Measurements from ENCODE around the gene NOL12. TPM values are rescaled to one million over a fixed set of nuclear protein-coding genes. Genes with fewer than 3 reads are reported as not detected.
A peak's percentile ranks its signal among the peaks of the same experiment; 100 is the strongest.

NOL12 gene, protein sequence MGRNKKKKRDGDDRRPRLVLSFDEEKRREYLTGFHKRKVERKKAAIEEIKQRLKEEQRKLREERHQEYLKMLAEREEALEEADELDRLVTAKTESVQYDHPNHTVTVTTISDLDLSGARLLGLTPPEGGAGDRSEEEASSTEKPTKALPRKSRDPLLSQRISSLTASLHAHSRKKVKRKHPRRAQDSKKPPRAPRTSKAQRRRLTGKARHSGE
- total RNA-seq (2022) = 47.1 and 50.8 TPM in 2 replicates
- percentile 69 among the genes with signal in this experiment for Bru-seq, nascent RNA
- BruChase-seq, experiment 1, labeled RNA remaining after a 6-hour chase = percentile 70 among the genes with signal in this experiment
- BruChase-seq, experiment 2, labeled RNA remaining after a 2-hour chase = percentile 73 among the genes with signal in this experiment
- long read RNA-seq, transcript NOL12-202 (7 exons, 945 nt) = major isoform, 58 of 96 reads
- long read RNA-seq, transcript NOL12-201 (6 exons, 2,854 nt) = minor isoform, 26 of 96 reads
- long read RNA-seq, partial matches to known transcripts = 3 of 96 reads
- long read RNA-seq, other reads (novel, unspliced or antisense) = 7 of 96 reads

DNA sequence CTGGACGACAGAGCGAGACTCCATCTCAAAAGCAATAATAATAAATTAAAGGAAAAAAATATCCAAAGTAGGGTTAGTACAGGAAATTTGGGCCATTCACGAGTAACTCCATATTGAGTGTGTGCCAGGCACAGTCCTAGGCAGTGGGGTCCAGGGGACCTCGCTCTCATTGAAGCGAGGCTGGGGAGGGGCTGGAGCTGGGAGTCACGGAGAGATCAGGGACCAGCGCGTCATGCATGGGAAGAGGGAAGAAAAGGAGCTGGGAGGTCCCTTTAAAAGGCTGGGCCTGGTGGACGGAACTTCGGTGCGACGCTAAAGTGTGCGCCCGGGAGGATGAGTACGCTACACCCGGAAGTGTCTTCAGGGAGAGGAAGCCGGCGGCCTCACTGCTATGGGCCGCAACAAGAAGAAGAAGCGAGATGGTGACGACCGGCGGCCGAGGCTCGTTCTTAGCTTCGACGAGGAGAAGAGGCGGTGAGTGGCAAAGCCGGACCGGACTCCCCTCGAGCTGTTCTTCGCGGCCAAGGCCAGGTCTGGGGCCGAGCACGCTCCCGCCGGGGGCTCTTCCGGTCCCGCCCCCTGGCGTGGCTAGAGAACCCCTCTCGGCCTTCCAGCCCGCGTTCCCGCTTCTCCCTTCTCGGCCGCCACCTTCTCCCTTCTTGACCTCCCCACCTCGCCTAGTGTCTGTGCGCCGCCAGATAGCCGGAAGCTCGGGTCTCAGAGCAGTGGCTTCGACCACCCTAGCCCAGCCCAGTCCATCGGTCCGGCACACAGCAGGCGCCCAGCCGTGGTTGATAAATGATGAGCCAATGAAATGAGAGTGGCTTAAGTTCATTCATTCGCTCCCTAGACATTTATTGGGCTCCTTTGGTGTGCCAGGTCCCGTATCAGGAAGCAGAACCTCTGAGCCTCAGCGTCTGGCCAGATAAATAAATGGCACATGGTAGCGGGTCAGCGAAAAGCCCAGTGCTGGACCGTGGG, at the start of gene NOL12:
Gene NOL12 (plus strand): TSS at position 342 of the 981 bp plus-strand sequence. CDS start 50 bp downstream, at position 392.
- ChIA-PET CTCF (interaction anchor here (0.6 to 9.1 kb wide), 5 partner anchors 11 to 117 kb away, joined by 3 to 113 read pairs (median 4); partner anchors contain the start of gene LGALS1), POLR2A (interaction anchor here (0.6 to 5.3 kb wide), 22 partner anchors 10 to 349 kb away, joined by 3 to 35 read pairs (median 4); partner anchors contain the start of genes GCAT, GGA1, LGALS1 and PDXP)
- Mint-ChIP-seq H3K9me3 (ENCODE audit: unreplicated experiment) (no peaks in the 10 kb centered on the region), H3K4me1 (ENCODE audit: insufficient read depth, unreplicated experiment) (peaks cover 30% of the 10 kb centered on the region), H3K4me3 (ENCODE audit: unreplicated experiment) (peak within 1 kb of the TSS; percentile 96), H3K36me3 (ENCODE audit: insufficient read depth, unreplicated experiment) (peaks cover 30% of the 10 kb centered on the region), H3K27me3 (ENCODE audit: insufficient read depth, unreplicated experiment) (no peaks in the 10 kb centered on the region), H3K27ac (ENCODE audit: low read depth, unreplicated experiment) (peak within 1 kb of the TSS; percentile 96)
- BruUV-seq (replicated peaks) = TSS peak; percentile 80
- peak; percentile 90 for DNase-seq (ENCODE audit: unreplicated experiment)
- intact Hi-C loops (cut with micrococcal nuclease) = no loop called here
- TF ChIP-seq, protein P1, sequence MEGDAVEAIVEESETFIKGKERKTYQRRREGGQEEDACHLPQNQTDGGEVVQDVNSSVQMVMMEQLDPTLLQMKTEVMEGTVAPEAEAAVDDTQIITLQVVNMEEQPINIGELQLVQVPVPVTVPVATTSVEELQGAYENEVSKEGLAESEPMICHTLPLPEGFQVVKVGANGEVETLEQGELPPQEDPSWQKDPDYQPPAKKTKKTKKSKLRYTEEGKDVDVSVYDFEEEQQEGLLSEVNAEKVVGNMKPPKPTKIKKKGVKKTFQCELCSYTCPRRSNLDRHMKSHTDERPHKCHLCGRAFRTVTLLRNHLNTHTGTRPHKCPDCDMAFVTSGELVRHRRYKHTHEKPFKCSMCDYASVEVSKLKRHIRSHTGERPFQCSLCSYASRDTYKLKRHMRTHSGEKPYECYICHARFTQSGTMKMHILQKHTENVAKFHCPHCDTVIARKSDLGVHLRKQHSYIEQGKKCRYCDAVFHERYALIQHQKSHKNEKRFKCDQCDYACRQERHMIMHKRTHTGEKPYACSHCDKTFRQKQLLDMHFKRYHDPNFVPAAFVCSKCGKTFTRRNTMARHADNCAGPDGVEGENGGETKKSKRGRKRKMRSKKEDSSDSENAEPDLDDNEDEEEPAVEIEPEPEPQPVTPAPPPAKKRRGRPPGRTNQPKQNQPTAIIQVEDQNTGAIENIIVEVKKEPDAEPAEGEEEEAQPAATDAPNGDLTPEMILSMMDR (IDR thresholded peaks at IDR 0.05; ENCODE audit: unreplicated experiment) = no peak

DNA sequence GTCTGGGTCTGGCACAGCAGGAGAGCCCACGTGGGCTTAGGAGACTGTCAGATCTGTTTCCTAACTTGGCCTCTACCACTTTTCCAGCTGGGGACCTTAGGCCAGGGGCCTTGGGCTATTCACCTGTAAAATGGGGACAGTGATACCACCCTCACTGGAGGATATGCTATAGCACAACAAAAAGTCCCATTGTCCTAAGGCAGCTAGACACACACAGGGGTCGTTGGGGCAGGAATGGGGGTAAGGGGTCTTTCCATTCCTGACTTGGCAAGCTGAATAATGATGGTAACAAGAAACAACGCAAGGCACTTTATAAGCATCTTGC, 49.2 kb upstream of the NOL12 start:
- peaks cover 1% of the 10 kb centered on the region for H3K36me3 Mint-ChIP-seq (ENCODE audit: insufficient read depth, unreplicated experiment)
- no peaks in the 10 kb centered on the region for H3K4me1 Mint-ChIP-seq (ENCODE audit: insufficient read depth, unreplicated experiment)
- no peak overlapping the region for H3K4me3 Mint-ChIP-seq (ENCODE audit: unreplicated experiment)
- POLR2A ChIA-PET = interaction anchor here (0.6 to 1.5 kb wide), 5 partner anchors 9 to 132 kb away, joined by 3 to 7 read pairs (median 4); partner anchors contain the start of gene PDXP
- H3K27ac Mint-ChIP-seq (ENCODE audit: low read depth, unreplicated experiment) = no peak overlapping the region
- CTCF ChIA-PET = interaction anchor here (0.8 to 1.8 kb wide), 6 partner anchors 12 to 227 kb away, joined by 3 to 7 read pairs (median 4); partner anchors contain the start of gene GGA1
- intact Hi-C loops (cut with micrococcal nuclease) = no loop called here
- DNase-seq (ENCODE audit: unreplicated experiment) = no peak
- H3K9me3 Mint-ChIP-seq (ENCODE audit: unreplicated experiment) = no peaks in the 10 kb centered on the region
- TF ChIP-seq, protein P1 (IDR thresholded peaks at IDR 0.05; ENCODE audit: unreplicated experiment) = no peak
- no TSS peak for BruUV-seq (replicated peaks)
- no peaks in the 10 kb centered on the region for H3K27me3 Mint-ChIP-seq (ENCODE audit: insufficient read depth, unreplicated experiment)

DNA sequence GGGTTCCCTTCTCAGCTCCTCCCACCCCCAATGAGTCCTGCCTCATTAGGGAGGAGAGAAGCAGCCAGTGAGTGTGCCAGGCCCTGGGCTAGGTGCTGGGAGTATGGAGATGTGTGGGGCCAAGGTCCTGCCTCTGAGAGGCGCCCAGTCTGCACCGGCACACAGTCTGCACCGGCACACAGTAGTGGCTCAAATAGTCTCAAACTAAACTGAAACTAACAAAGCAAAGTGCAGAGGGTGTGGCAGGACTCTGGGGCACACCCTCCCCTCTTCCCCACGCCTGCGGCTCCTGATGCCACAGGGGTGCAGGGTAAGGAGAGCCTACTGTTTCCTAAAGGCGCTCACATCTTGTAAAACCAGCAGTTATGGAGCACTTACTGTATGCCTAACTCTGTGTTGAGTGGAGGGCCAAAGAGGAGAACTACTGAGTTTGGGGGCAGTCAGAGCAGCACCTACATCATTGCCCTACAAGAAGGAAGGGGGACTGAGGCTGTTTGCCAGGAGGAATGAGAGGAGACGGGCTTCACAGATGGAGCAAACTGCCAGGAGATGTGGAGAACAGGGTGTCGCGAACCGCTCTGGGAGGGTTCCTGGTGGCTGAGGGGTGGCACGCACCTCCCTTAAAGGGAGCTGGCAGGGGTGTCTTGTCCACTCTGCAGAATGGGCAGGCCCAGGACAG, 47.6 kb upstream of the NOL12 start:
- H3K27me3 Mint-ChIP-seq (ENCODE audit: insufficient read depth, unreplicated experiment) = no peaks in the 10 kb centered on the region

More for the DNA sequence above, 47.6 kb upstream of the NOL12 start:
- CTCF ChIA-PET = interaction anchor here (0.6 to 1.8 kb wide), 3 partner anchors 15 to 180 kb away, joined by 3 to 7 read pairs (median 3); no protein-coding TSS in a partner anchor
- Mint-ChIP-seq H3K4me3 (ENCODE audit: unreplicated experiment) (peak overlapping the region; percentile 49), H3K36me3 (ENCODE audit: insufficient read depth, unreplicated experiment) (no peaks in the 10 kb centered on the region), H3K9me3 (ENCODE audit: unreplicated experiment) (no peaks in the 10 kb centered on the region), H3K27ac (ENCODE audit: low read depth, unreplicated experiment) (peak overlapping the region; percentile 1), H3K4me1 (ENCODE audit: insufficient read depth, unreplicated experiment) (peaks cover 4% of the 10 kb centered on the region)
- TF ChIP-seq, protein P1 (IDR thresholded peaks at IDR 0.05; ENCODE audit: unreplicated experiment) = no peak
- POLR2A ChIA-PET = interaction anchor here (1.1 to 1.5 kb wide), 3 partner anchors 19 to 39 kb away, joined by 3 to 7 read pairs (median 3); partner anchors contain the start of gene PDXP
- intact Hi-C loops (cut with micrococcal nuclease) = no loop called here
- no TSS peak for BruUV-seq (replicated peaks)
- no peak for DNase-seq (ENCODE audit: unreplicated experiment)

All from MCF 10A (cell line).